Activated CD8-positive, alpha-beta T cell treated with anti-CD3 and anti-CD28 coated beads for 36 hours (primary cell): ENCODE data around the gene OR9A2. TPM values are rescaled to one million over a fixed set of nuclear protein-coding genes. Genes with fewer than 3 reads are reported as not detected.

Experiments
- ATAC-seq: fragments of 200-7000 bp; cut with Tn5 transposase; one replicate; pipeline ENCODE4 v1.10.0; 2021; ENCODE audit warnings: mild to moderate bottlenecking, moderate library complexity
- CTCF ChIA-PET: fragments of 350-600 bp; sonication (Branson Sonifier 250); formaldehyde crosslinking; loops from one replicate; lab custom pipeline; 2021; ENCODE audit warnings: antibody characterized with exemption; lab: Charles Lee
- POLR2A ChIA-PET: fragments of 350-600 bp; sonication (Branson Sonifier 250); formaldehyde crosslinking; loops from one replicate; lab custom pipeline; 2021; ENCODE audit warnings: antibody characterized with exemption; lab: Charles Lee
- DNase-seq: peaks from one replicate; pipeline ENCODE4 v3.0.0-alpha.2; 2020
- H3K27ac Mint-ChIP-seq: one replicate; pipeline ENCODE4 v1.8.0; 2021; ENCODE audit warnings: mild to moderate bottlenecking, mixed read lengths
- H3K27me3 Mint-ChIP-seq: one replicate; pipeline ENCODE4 v1.8.0; 2021; ENCODE audit warnings: mixed read lengths
- H3K36me3 Mint-ChIP-seq: one replicate; pipeline ENCODE4 v1.8.0; 2021; ENCODE audit warnings: low read depth, mixed read lengths
- H3K4me1 Mint-ChIP-seq: one replicate; pipeline ENCODE4 v1.8.0; 2021; ENCODE audit warnings: low read depth, mixed read lengths
- H3K4me3 Mint-ChIP-seq: one replicate; pipeline ENCODE4 v1.8.0; 2021; ENCODE audit warnings: mild to moderate bottlenecking, moderate library complexity, mixed read lengths
- H3K9me3 Mint-ChIP-seq: one replicate; pipeline ENCODE4 v1.8.0; 2021; ENCODE audit warnings: mixed read lengths
- intact Hi-C: fragments of 100-400 bp; cut with micrococcal nuclease; formaldehyde crosslinking; loops from one replicate; pipeline ENCODE4 v1.10.0; 2022
- total RNA-seq, 2 experiments: library from RNA; stranded (reverse); gene quantifications; one replicate each; pipeline ENCODE4 v1.2.3, GENCODE V29; 2021
- TF ChIP-seq, protein P1 (sequence below): fragments of 200-600 bp; IDR thresholded peaks from one replicate; pipeline ENCODE4 v1.8.0; 2022; ENCODE audit warnings: antibody characterized with exemption, mild to moderate bottlenecking

Gene OR9A2
- total RNA-seq, 2 experiments from 2014 or later: not detected

DNA sequence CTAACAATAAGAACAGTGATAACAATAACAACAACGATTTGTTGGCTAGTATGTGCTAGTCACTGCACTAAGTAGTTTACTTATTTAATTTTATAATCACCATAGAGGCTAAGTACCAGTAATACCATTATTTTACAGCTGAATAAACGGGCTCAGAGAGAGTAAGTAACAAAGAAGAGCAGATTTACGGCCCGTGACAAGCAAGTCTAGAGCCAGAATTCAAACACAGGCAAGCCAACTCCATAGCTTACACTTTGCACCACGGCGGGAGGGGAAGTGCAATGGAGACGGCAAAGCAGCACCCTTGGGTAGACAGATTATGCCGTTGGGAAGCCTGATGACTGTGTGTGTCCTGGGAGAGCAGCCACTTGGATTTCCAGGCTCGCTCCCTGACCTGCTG is 24.0 kb upstream of the OR9A2 start:
- TF ChIP-seq, protein P1, sequence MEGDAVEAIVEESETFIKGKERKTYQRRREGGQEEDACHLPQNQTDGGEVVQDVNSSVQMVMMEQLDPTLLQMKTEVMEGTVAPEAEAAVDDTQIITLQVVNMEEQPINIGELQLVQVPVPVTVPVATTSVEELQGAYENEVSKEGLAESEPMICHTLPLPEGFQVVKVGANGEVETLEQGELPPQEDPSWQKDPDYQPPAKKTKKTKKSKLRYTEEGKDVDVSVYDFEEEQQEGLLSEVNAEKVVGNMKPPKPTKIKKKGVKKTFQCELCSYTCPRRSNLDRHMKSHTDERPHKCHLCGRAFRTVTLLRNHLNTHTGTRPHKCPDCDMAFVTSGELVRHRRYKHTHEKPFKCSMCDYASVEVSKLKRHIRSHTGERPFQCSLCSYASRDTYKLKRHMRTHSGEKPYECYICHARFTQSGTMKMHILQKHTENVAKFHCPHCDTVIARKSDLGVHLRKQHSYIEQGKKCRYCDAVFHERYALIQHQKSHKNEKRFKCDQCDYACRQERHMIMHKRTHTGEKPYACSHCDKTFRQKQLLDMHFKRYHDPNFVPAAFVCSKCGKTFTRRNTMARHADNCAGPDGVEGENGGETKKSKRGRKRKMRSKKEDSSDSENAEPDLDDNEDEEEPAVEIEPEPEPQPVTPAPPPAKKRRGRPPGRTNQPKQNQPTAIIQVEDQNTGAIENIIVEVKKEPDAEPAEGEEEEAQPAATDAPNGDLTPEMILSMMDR: no peak
- H3K4me3 Mint-ChIP-seq: no peak overlapping the region
- ChIA-PET POLR2A (no interaction called here), CTCF (interaction anchor here (1.7 kb wide), 1 partner anchor 33 kb away, joined by 3 read pairs; no protein-coding TSS in a partner anchor)
- no peak for ATAC-seq
- H3K4me1 Mint-ChIP-seq: peaks cover 4% of the 10 kb centered on the region
- peaks cover 1% of the 10 kb centered on the region for H3K27me3 Mint-ChIP-seq
- H3K9me3 Mint-ChIP-seq: no peaks in the 10 kb centered on the region
- H3K27ac Mint-ChIP-seq: no peak overlapping the region
- no peak for DNase-seq
- intact Hi-C loops: no loop called here
- no peaks in the 10 kb centered on the region for H3K36me3 Mint-ChIP-seq

DNA sequence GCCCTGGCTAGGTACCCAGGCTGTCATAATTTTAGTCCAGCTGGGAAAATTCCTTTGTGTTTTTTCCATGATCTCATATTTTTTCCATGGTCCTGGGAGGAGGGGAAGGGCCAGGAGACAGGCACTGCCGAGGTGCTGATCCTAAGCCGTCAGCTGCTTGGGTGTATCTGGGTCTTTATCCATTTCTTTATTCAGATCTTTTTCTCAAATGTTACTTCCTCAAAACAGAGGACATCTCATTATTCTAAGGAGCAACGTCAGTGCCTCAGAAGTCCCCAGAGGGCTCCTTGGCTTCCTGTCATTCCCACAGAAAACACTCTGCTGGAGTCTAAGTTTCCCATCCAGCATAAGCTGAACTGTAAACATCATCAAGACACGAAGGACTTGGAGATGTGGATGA is 22.4 kb upstream of the OR9A2 start:
- no peaks in the 10 kb centered on the region for H3K9me3 Mint-ChIP-seq
- peaks cover 1% of the 10 kb centered on the region for H3K27me3 Mint-ChIP-seq
- CTCF ChIA-PET: interaction anchor here (0.6 to 2.5 kb wide), 3 partner anchors 31 to 166 kb away, joined by 3 to 10 read pairs (median 3); no protein-coding TSS in a partner anchor
- H3K27ac Mint-ChIP-seq: no peak overlapping the region
- no peak overlapping the region for H3K4me3 Mint-ChIP-seq
- intact Hi-C loops: no loop called here
- TF ChIP-seq, protein P1: no peak
- no peak for ATAC-seq
- H3K36me3 Mint-ChIP-seq: no peaks in the 10 kb centered on the region
- no peak for DNase-seq
- POLR2A ChIA-PET: no interaction called here
- peaks cover 6% of the 10 kb centered on the region for H3K4me1 Mint-ChIP-seq

DNA sequence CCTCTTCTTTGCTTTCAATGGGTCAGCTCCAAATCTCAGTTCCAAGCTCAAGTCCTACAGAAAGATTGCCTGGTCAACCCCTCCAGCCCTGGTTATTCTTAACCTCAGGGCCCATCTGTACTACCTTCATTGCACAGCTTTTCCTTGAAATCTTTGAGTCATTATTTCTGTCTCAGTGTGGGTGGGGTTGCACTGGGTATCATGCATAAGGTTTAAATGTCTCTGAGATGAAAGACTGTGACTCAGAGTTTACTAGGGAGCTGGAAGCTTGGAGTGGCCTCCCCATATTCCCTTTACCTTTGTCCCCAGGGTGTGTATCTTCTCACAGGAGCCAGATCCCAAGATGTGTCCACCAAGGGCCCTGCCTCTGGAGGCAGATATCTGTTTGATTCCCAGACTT is 21.9 kb upstream of the OR9A2 start:
- intact Hi-C loops: no loop called here
- ChIA-PET POLR2A (no interaction called here), CTCF (interaction anchor here (0.6 to 2.5 kb wide), 2 partner anchors 32 to 166 kb away, joined by 3 to 10 read pairs; no protein-coding TSS in a partner anchor)

DNA sequence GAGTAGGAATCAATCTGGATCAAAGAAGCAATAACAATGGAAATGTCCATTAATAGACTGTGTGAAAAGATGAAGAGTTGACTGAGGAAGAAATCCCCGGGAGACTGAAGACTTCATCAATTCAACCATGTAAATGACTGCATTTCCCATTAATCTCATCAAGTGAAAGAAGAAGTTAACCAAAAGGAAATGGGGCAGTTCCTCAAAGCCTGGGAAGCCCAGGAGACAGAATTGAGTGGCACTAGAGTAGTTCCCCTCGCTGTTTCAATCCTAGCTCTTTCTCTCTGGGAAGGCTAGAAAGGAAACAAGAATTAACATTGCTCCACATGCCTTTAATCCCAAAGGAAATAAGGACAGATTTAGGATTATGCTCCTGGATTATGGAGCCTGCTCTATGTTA is 20.4 kb upstream of the OR9A2 start:
- intact Hi-C loops: no loop called here
- Mint-ChIP-seq H3K9me3 (no peaks in the 10 kb centered on the region), H3K36me3 (no peaks in the 10 kb centered on the region), H3K4me3 (no peak overlapping the region), H3K4me1 (peaks cover 6% of the 10 kb centered on the region), H3K27ac (no peak overlapping the region), H3K27me3 (peaks cover 6% of the 10 kb centered on the region)
- ChIA-PET POLR2A (no interaction called here), CTCF (no interaction called here)
- DNase-seq: no peak
- ATAC-seq: no peak
- TF ChIP-seq, protein P1: no peak

More for the DNA sequence above, 21.9 kb upstream of the OR9A2 start:
- no peak overlapping the region for H3K4me3 Mint-ChIP-seq
- peak; percentile 85 for ATAC-seq
- peak; percentile 21 for DNase-seq
- H3K4me1 Mint-ChIP-seq: peaks cover 6% of the 10 kb centered on the region
- TF ChIP-seq, protein P1: no peak
- H3K27ac Mint-ChIP-seq: no peak overlapping the region
- peaks cover 1% of the 10 kb centered on the region for H3K27me3 Mint-ChIP-seq
- H3K9me3 Mint-ChIP-seq: no peaks in the 10 kb centered on the region
- no peaks in the 10 kb centered on the region for H3K36me3 Mint-ChIP-seq

DNA sequence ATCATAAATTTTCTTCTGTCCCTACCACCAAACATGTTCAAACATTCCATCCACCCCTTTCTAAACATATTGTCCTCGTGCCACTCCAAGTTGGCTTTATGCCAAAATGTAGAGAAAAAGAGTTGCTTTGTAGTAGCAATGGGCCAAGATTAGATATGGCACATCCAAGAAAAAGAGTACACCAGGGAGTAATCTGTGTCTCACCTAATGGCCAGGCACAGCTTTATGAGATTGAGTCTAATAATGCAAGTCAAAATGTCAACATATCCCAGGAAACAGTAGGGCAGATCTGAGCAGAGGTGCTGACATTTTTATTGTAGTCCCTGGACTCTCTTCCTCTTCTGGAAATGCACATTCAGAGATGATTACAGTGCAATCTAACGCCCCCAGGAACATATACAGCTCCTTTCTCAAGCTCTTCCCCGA is 19.5 kb upstream of the OR9A2 start:
- peaks cover 5% of the 10 kb centered on the region for H3K27me3 Mint-ChIP-seq
- peaks cover 6% of the 10 kb centered on the region for H3K4me1 Mint-ChIP-seq
- H3K4me3 Mint-ChIP-seq: no peak overlapping the region
- DNase-seq: no peak
- H3K36me3 Mint-ChIP-seq: no peaks in the 10 kb centered on the region
- ATAC-seq: no peak
- intact Hi-C loops: no loop called here
- H3K9me3 Mint-ChIP-seq: no peaks in the 10 kb centered on the region
- ChIA-PET CTCF (interaction anchor here (1.1 kb wide), 1 partner anchor 169 kb away, joined by 3 read pairs; no protein-coding TSS in a partner anchor), POLR2A (no interaction called here)
- TF ChIP-seq, protein P1: no peak
- no peak overlapping the region for H3K27ac Mint-ChIP-seq
